CD4-positive, alpha-beta T cell treated with Interferon gamma for 1 hour (primary cell): ENCODE results near the gene CLDN3.
"Not testable (repeated sequence)": the region's sequence is repeated elsewhere in the genome, so short reads cannot be mapped to it uniquely, and the experiment has no call there.

Experiments used
- DNase-seq: peaks from one replicate; pipeline ENCODE4 v3.0.0-alpha.2; 2020

Gene CLDN3, protein sequence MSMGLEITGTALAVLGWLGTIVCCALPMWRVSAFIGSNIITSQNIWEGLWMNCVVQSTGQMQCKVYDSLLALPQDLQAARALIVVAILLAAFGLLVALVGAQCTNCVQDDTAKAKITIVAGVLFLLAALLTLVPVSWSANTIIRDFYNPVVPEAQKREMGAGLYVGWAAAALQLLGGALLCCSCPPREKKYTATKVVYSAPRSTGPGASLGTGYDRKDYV

DNA sequence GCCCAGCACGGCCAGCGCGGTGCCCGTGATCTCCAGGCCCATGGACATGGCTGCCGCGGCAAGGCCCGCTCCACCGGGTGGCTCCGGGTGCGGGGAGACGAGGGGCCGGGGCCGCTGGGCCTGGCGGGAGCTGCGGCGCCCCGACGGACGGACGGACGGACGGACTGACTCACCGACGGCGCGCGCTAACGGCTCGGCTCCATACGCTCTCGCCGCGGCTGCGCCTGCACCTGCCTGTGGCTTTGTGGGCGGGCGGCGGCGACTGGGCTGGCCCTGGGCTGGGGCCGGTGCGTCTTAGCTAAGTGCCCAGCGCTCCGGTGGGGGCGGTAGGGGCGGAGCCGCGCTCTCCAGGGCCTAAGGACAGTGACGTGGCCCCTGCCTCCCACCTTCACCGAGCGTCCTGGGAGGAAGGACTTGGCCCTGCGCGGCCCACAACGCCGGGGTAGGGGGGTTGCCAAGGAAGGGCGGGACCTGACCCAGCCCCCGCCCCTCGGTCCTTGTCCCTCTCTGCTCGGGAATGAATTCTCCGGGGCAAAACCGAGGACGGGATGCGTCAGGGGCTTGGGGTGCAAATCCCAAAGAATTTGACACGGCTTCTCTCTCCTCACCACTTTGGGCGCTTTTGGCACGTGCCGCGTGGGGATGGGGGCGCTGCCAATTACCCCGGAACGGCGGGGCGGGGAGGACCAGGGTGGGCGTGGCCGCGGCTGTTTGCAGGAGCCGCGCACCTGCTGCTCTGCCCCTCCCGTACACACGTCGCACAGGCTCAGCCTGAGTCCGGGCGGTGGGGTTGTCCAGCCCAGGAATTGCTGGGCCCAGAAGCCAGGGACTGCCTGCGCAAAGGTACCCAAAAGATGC, at the start of gene CLDN3:
Gene CLDN3 (minus strand): TSS at position 269 of the 858 bp plus-strand sequence. CDS start 221 bp downstream, at position 48.
- no peak for DNase-seq

DNA sequence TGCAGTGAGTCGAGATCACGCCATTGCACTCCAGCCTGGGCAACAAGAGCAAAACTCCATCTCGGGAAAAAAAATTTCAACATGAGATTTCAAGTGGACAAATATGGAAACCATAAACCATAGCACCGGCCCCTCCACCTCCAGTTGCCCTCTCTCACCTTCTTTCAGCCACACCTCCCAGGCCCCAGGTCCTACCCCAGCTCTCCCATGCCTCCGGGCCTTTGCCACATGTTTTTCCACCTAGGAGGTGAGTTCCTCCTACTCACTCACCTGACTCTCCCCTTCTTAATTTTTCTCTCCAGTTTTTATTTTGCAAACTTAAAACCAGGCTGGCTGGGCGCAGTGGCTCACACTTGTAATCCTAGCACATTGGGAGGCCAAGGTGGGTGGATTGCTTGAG, 47.1 kb upstream of the CLDN3 start:
- no peak for DNase-seq

DNA sequence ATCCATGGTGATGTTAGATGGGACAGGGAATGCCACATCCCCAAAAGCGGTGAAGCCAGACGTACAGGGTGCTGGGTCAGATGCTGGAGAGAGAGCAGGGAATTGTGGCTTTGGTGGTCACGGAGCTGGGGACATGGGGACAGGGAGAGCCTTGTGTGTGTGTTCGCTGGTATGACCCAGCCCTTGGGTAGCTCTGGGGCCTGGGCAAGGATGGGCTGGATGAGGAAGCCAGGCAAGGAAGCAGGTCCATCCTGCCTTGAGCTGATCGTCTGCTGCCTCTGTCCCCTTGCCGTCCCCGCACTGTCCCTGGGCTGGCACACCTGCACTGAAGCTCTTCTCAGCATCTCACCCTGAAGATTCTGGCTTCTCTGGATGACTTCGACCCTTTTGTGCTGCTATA, 45.4 kb upstream of the CLDN3 start:
- no peak for DNase-seq

DNA sequence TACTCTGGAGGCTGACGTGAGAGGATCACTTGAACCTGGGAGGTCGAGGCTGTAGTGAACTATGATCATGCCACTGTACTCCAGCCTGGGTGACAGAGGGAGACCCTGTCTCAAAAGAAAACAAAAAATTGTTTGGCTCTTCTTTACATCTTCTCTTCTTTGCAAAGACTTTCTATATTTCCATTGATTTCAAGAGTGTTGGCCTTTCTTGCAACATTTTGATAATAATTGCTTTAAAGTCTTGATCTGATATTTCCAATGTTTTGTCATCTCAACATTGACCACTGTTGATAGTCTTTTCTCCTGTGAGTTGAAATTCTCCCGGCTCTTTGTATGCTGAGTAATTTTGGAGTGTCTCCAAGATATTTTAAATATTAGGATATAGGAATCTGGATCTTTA, 42.9 kb upstream of the CLDN3 start:
- no peak for DNase-seq

DNA sequence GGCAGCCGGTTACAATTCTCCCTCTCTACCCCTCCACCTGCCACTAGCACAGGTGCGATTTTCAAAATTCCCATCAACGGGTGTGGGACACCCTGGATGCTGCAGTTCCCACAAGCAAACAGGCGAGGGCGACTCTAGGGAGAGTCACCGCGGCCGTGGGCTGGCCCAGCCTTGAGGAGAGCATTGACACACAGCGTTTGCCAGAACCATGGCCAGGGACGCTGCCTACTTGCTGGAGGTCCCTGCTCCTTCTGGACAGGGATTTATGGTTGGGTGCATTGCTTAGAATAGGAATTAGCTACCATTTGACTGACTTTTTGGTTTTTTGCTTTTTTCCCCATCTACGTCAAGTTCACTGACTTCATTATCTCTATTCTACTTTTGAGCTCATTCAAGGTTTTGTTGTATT, 41.7 kb upstream of the CLDN3 start:
- peak; percentile 42 for DNase-seq

DNA sequence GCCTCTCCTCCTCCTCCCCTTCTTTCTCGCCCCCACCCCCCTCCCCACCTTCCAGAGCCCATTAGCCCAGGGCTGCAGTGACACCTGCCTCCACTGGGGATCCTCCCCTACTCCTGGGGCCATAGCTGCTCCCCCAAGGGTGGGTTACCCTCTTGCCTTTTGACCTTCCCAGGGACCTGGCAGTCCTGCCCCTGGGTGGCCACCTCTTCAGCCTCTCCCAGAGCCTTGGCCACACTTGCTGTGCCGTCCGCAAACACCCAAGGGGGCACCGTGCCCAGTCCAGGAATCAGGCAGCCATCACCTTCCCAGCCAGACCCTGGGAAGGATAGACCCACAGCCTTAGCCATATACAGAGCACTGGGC, 40.9 kb upstream of the CLDN3 start:
- no peak for DNase-seq

DNA sequence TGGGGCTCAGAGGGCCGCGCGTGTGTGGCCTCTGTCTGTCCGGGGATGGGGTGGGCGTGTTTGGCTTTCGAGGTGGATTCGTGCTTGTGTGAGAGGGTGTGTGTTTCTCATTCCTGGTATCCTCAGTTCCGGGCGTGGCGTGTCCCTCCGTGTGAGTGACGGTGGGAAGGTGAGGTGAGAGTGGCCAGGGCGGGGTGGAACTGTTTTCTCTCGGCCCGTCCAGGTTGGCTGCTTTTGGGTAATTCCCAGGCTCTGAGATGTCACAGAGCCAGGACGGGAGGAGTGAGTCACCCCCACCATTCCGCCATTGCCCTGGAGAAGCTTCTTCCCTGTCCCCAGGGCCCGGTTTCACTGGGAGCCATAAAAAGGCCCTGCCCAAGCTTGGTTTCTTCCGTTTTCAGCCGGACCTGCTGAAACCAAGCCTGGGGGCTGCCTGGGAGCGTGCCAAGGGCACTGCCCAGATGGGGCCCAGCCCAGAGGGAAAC, 39.4 kb upstream of the CLDN3 start:
- no peak for DNase-seq

DNA sequence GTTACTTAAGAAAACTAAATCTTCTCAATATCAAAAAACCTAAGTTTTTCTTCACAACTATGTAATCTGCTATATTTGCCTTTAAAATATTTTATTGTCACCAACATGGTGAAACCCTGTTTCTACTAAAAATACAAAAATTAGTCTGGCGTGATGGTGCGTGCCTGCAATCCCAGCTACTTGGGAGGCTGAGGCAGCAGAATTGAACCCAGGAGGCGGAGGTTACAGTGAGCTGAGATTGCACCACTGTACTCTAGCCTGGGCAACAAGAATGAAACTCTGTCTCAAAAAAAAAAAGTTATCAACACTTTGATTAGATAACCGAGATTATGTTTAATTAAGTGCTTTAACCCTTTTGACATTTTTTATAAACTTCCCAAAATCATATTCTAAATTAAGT, 32.4 kb upstream of the CLDN3 start:
- DNase-seq = no peak

DNA sequence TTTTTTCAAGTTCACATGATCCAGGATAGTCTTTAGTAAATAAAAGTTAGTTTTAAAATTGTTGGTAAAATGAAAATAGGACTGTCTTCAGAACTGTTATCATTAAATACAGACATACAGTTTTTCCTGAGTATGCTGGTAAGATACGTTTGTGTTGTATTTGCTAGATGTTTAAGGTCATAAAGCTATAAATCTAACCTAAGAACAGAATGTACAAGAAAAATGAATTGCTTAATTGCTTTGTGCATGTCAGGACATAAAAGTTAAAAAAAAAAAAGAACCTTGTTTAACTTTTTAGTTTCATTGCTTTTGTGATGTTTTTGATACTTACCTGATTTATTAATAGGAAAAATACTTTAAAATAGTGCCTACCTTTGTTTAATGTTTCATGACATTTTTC, 31.5 kb upstream of the CLDN3 start:
- DNase-seq = no peak

DNA sequence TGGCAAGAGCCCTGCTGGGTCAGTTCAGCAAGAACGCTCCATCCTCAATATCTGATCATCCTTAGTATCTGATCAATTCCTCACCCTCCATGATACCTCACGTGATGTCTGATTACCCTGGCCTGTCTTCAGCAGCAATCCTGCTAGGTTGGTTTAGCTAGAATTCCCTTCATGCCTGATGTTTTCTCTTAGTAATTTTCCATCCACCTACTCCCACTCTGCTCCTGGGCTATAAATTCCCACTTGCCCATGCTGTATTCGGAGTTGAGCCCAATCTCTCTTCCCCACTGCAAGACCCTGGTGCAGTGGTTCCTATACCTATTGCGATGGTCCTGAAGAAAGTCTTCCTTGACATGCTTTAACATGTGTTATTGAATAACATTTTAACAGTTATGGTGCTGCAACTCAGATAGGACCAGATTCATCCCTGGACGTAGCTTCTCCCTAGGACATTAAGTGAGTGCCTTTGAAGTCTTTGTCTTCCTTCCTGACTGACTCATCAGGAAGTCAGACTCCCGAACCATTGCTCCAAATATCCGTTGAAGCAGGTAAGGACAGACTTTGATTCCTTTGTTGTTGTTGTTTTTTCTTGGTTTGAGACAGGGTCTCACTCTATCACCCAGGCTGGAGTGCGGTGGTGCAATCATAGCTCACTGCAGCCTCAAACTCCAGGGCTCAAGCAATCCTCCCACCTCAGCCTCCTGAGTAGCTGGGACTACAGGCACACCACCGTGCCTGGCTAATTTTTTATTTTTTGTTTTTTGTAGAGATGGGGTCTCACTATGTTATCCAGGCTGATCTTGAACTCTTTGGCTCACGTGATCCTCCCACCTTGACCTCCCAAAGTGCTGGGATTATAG, 29.4 kb upstream of the CLDN3 start:
- DNase-seq = no peak

DNA sequence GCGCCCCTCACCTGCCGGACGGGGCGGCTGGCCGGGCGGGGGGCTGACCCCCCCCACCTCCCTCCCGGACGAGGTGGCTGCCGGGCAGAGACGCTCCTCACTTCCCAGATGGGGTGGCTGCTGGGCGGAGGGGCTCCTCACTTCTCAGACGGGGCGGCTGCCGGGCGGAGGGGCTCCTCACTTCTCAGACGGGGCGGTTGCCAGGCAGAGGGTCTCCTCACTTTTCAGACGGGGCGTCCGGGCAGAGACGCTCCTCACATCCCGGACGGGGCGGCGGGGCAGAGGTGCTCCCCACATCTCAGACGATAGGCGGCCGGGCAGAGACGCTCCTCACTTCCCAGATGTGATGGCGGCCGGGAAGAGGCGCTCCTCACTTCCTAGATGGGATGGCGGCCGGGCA, 27.1 kb upstream of the CLDN3 start:
- not testable (repeated sequence) for DNase-seq

DNA sequence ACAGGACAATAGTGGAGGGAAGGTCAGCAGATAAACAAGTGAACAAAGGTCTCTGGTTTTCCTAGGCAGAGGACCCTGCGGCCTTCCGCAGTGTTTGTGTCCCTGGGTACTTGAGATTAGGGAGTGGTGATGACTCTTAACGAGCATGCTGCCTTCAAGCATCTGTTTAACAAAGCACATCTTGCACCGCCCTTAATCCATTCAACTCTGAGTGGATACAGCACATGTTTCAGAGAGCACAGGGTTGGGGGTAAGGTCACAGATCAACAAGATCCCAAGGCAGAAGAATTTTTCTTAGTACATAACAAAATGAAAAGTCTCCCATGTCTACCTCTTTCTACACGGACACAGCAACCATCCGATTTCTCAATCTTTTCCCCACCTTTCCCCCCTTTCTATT, 26.6 kb upstream of the CLDN3 start:
- DNase-seq = not testable (repeated sequence)

DNA sequence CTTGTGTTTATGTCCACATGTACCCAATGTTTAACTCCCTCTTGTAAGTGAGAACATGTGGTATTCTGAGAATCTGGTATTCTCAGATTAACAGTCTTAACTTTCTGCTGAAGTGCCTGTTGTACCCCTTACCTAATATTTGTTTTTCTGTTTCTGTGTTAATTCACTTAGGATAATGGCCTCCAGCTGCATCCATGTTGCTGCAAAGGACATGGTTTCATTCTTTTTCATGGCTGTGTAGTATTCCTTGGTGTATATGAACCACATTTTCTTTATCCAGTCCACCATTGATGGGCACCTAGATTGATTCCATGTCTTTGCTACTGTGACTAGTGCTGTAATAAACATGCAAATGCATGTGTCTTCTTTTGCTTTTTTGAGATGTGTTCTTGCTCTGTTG, 25.1 kb upstream of the CLDN3 start:
- DNase-seq = not testable (repeated sequence)

DNA sequence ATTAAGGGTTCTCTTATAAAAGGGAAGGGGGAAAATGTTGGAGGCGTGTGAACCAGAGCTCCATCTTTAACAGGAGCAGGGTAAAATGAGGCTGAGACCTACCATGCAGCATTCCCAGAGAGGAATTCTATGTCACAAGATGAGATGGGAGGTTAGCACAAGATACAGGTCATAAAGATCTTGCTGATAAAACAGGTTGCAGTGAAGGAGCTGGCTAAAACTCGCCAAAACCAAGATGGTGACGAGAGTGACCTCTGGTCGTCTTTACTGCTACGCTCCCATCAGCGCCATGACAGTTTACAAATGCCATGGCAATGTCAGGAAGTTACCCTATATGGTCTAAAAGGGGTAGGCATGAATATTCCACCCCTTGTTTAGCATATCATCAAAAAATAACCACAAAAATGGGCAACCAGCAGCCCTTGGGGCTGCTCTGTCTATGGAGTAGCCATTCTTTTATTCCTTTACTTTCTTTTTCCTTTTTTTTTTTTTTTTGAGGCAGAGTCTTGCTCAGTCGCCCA, 21.2 kb upstream of the CLDN3 start:
- not testable (repeated sequence) for DNase-seq

DNA sequence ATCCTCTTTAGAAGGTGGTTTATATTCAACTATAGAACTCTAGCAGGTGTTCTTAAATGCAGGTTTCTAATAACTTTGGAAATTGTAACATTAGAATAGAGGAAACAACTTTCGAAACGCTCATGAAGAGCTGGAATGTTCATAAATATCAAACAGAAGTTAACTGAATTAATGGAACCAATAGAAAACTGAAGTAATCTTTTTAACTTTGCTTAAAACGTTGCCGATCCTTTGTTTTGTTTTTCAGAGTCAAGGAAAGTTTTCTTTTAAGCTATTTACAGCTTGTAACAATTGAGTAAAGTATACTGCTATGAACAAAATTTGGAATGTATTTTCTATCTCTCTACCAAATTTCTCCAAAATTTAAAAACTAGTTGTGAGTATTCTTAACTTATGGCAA, 19.0 kb upstream of the CLDN3 start:
- DNase-seq = no peak

DNA sequence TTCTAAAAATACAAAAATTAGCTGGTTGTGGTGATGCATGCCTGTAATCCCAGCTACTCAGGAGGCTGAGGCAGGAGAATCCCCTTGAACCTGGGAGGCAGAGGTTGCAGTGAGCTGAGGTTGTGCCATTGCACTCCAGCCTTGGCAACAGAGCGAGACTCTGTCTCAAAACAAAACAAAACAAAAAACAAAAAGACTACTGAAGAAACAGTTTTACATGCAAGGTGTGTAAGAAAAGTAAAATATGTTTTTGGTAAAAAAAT, 17.6 kb upstream of the CLDN3 start:
- DNase-seq = not testable (repeated sequence)

DNA sequence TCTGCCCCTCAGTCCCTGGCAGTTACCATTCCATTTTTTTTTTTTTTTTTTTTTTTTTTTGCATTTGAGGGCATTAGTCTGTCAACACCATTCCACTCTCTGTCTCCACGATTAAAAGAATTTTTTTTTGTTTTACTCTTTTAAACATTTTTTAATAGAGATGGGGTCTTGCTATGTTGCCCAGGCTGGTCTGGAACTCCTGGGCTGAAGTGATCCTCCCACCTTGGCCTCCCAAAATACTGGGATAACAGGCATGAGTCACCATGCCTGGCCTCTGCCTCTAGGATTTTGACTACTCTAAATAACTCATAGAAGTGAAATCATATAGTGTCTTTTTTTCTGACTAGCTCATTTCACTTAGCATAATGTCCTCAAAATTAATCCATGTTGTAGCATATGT, 16.5 kb upstream of the CLDN3 start:
- no peak for DNase-seq

DNA sequence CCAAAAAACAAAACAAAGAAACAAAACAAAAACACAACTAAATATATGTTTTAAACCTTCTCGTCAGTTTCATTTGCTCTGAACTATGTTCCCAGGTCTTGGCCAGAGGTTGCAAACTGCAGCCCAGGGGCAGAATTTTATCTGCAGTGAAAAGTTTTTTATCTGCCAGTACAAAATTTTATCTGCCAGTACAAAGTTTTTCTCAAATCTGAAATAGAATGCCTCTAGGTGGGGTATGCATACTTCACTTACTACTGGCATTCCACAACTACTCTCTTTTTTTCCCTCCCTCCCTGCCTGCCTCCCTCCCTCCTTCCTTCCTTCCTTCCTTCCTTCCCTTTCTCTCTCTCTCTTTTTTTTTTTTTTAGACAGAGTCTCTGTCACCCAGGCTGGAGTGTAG, 9.4 kb upstream of the CLDN3 start:
- no peak for DNase-seq

DNA sequence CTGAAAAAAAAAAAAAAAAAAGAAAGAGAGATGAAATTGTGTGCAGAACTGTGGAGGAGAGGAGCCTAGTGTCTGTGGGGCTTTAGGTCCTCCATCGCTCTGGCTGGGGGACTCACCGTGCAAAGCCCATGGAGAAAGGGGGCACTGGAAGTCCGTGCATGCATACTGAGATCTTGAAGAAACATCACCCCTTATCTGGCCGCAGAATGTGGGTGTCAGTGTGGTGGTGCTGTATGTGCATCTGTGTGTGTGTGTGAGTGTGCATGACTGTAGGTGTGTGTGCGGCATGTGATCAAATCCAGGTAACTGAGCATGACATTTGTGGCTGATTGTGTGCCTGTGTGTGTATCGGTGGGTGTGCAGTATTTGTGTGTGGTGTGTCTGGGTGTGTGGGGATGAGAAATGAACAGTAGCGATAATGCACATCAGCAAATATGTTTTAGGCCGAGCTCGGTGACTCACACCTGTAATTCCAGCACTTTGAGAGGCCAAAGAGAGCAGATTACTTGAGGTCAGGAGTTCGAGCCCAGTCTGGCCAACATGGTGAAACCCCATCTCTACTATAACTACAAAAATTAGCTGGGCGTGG, 8.8 kb upstream of the CLDN3 start:
- no peak for DNase-seq

DNA sequence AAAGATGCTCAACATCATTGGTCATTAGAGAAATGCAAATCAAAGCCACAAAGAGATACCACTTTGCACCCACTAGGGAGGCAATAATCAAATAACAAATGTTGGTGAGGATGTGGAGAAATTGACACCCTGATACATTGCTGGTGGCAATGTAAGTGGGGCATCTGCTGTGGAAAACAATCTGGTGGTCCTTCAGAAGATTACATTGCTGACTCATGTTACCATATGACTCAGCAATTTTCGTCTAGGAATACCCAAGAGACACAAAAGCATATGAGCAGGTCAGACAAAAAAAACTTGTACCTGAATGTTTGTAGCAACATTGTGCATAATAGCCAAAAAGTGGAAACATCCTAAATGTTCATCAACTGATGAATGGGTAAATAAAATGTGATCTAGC, 4.9 kb upstream of the CLDN3 start:
- no peak for DNase-seq

DNA sequence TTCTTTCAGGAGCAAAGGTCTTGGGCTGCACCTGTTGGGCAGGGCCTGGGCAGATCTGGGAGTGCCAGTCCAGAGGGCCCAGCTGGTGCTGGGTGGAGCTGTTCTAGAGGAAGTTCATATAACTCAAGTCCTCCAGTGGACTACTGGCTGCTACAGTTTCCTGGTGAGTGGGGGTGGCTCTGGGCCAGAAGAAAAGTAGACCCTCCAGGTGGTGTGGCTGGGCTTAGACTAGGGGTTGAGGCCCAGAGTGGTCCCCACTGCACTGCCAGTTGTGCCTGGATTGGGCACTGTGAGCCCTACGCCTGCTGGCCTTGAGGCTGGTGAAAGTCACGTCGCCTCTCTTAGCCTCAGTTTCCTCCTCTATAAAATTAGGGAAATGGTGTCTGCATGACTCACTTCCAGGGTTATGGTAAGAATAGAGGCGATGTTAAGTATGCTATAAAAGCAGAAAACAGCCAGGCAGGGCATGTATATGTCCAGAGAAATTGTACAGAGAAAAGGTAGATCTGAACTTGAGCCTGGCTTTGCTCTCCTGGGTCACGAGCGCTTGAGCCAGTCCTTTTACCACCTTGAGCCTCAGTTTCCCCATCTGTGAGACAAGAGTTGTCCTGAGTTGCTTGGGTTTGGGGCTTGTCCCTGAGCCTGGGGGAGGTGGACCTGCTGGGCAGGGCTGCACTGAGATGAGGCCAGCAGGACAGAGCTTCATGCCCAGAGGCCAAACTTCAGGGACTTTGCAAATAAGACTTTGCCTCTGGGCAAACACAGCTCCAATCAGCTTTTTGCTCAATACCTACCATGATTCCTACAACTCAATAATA, 3.8 kb upstream of the CLDN3 start:
- no peak for DNase-seq
